ENCODE data around the gene PDE2A.

- TF ChIP-seq SUZ12 (IDR thresholded peaks at IDR 0.05; ENCODE audit: extremely low read depth, insufficient read depth, insufficient read length): no peak
- TF ChIP-seq ZNF274 (IDR thresholded peaks at IDR 0.05; ENCODE audit: low read depth, low read length): no peak
These were observed 90.5 kb downstream of the PDE2A start for GRCh38 chr11:72583616-72584292.

Data from NT2/D1 (cell line).